DMS 273 treated with DMSO at 0.1 percent for 48 hours (cell line): Measurements from ENCODE around the gene OR13J1.

Experiments
- DNase-seq: peaks from one replicate; lab custom pipeline; 2025; lab: John Stamatoyannopoulos, UW

OR13J1 gene

GRCh38 chr9:35858458-35858857 lies 11.7 kb downstream of the OR13J1 start:
- DNase-seq = no peak

GRCh38 chr9:35856882-35857281 lies 13.3 kb downstream of the OR13J1 start:
- no peak for DNase-seq

GRCh38 chr9:35856206-35856605 lies 14.0 kb downstream of the OR13J1 start:
- DNase-seq = no peak

GRCh38 chr9:35854091-35854762 lies 16.0 kb downstream of the OR13J1 start:
- DNase-seq = no peak

GRCh38 chr9:35852876-35853865 lies 17.0 kb downstream of the OR13J1 start:
- no peak for DNase-seq

- no peak for DNase-seq
These were observed 17.9 kb downstream of the OR13J1 start for GRCh38 chr9:35852267-35852815.

- peak; percentile 75 for DNase-seq
These were observed 22.2 kb downstream of the OR13J1 start for GRCh38 chr9:35847792-35848572.

- DNase-seq = no peak
These were observed 24.1 kb downstream of the OR13J1 start for GRCh38 chr9:35845824-35846771.

- peak; percentile 15 for DNase-seq
These were observed 25.5 kb downstream of the OR13J1 start for GRCh38 chr9:35844628-35845270.

GRCh38 chr9:35842795-35843194 lies 27.4 kb downstream of the OR13J1 start:
- no peak for DNase-seq

- DNase-seq = no peak
These were observed 28.0 kb downstream of the OR13J1 start for GRCh38 chr9:35842020-35842745.

- DNase-seq = no peak
These were observed 28.6 kb downstream of the OR13J1 start for GRCh38 chr9:35841645-35841900.

- DNase-seq = no peak
These were observed 29.1 kb downstream of the OR13J1 start for GRCh38 chr9:35840881-35841644.

- no peak for DNase-seq
These were observed 30.3 kb downstream of the OR13J1 start for GRCh38 chr9:35839926-35840325.

GRCh38 chr9:35836595-35836994 lies 33.6 kb downstream of the OR13J1 start:
- DNase-seq = no peak

GRCh38 chr9:35835766-35836165 lies 34.4 kb downstream of the OR13J1 start:
- DNase-seq = no peak

- no peak for DNase-seq
These were observed 35.0 kb downstream of the OR13J1 start for GRCh38 chr9:35835216-35835632.

- DNase-seq = no peak
These were observed 35.7 kb downstream of the OR13J1 start for GRCh38 chr9:35834260-35835215.
